HG03469 (cell line): Measurements from ENCODE around the gene MRPL27.

Source experiments
- ATAC-seq: cut with Tn5 transposase; IDR thresholded peaks from one replicate; pipeline ENCODE4 v1.9.1; 2021; ENCODE audit warnings: mild to moderate bottlenecking, moderate library complexity, moderate number of reproducible peaks; ENCODE audit not compliant: unreplicated experiment

Gene MRPL27

GRCh38 chr17:50319306-50320004 is 53.5 kb downstream of the MRPL27 start:
- no peak for ATAC-seq

- ATAC-seq = no peak
Observed at GRCh38 chr17:50318501-50319285, 54.3 kb downstream of the MRPL27 start.
